Glutamatergic neuron (in vitro differentiated cells): ENCODE data around the gene PARP2. TPM values are rescaled to one million over a fixed set of nuclear protein-coding genes. Genes with fewer than 3 reads are reported as not detected.
A peak's percentile ranks its signal among the peaks of the same experiment; 100 is the strongest.

ENCODE experiments used
- DNase-seq: peaks from one replicate; pipeline ENCODE4 v3.0.0; 2022
- H3K27ac Mint-ChIP-seq: one replicate; pipeline ENCODE4 v1.8.0; 2020; ENCODE audit warnings: mild to moderate bottlenecking, mixed read lengths, inconsistent platforms; ENCODE audit not compliant: unreplicated experiment
- H3K27me3 Mint-ChIP-seq: one replicate; pipeline ENCODE4 v1.8.0; 2020; ENCODE audit warnings: mild to moderate bottlenecking, moderate library complexity, mixed read lengths, inconsistent platforms; ENCODE audit not compliant: unreplicated experiment
- H3K36me3 Mint-ChIP-seq: one replicate; pipeline ENCODE4 v1.8.0; 2020; ENCODE audit warnings: mild to moderate bottlenecking, mixed read lengths, inconsistent platforms; ENCODE audit not compliant: unreplicated experiment
- H3K4me1 Mint-ChIP-seq: one replicate; pipeline ENCODE4 v1.8.0; 2020; ENCODE audit warnings: mild to moderate bottlenecking, low read depth, mixed read lengths, inconsistent platforms; ENCODE audit not compliant: unreplicated experiment
- H3K4me3 Mint-ChIP-seq: one replicate; pipeline ENCODE4 v1.8.0; 2020; ENCODE audit warnings: mild to moderate bottlenecking, mixed read lengths, inconsistent platforms; ENCODE audit not compliant: unreplicated experiment
- H3K9me3 Mint-ChIP-seq: one replicate; pipeline ENCODE4 v1.8.0; 2020; ENCODE audit warnings: mild to moderate bottlenecking, moderate library complexity, mixed read lengths, inconsistent platforms; ENCODE audit not compliant: unreplicated experiment
- long read RNA-seq: library from polyadenylated mRNA; unstranded; transcript quantifications from one replicate; pipeline ENCODE4 v2.0.0, GENCODE V29; 2020; ENCODE audit not compliant: unreplicated experiment
- total RNA-seq: library from RNA; stranded (reverse); fragmentation: NEBNext Ultra II Directional; extraction: Animal tissue kit (Norgen Biotek cat#: 25700); gene quantifications from one replicate; pipeline ENCODE4 v1.2.1, GENCODE V29; 2021; ENCODE audit not compliant: unreplicated experiment
- TF ChIP-seq, protein P1 (sequence below): fragments of 200-600 bp; sonication (generic); IDR thresholded peaks from one replicate; pipeline ENCODE4 v1.5.0; 2021; ENCODE audit not compliant: partially characterized antibody, unreplicated experiment

The PARP2 gene
- 33.9 TPM for total RNA-seq
- long read RNA-seq, transcript PARP2-201 (16 exons, 1,886 nt) = major isoform, 10 of 34 reads
- long read RNA-seq, transcript PARP2-202 (16 exons, 1,881 nt) = major isoform, 10 of 34 reads
- long read RNA-seq, partial matches to known transcripts = 7 of 34 reads
- long read RNA-seq, other reads (novel, unspliced or antisense) = 6 of 34 reads

DNA sequence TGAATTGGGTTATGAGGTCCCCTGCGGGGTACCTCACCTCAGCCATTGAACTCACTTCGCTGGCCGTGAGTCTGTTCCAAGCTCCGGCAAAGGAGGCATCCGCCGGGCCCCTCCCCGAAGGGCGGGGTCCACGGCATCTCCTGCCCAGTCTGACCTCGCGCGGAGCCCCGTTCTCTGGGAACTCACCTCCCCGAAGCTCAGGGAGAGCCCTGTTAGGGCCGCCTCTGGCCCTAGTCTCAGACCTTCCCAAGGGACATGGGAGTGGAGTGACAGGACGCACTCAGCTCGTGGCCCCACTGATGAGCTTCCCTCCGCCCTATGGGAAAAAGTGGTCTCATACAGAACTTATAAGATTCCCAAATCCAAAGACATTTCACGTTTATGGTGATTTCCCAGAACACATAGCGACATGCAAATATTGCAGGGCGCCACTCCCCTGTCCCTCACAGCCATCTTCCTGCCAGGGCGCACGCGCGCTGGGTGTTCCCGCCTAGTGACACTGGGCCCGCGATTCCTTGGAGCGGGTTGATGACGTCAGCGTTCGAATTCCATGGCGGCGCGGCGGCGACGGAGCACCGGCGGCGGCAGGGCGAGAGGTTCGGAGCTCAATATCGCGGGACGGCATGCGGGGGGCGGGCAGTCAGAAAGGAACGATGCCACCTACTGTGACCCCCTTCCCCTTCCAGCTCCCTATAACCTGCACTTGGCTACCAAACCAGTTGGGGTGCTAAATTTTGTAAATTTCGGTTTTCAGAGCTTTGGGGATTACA, at the start of gene PARP2:
Gene PARP2, plus strand, starts transcription at position 544 of the 770 bp plus-strand sequence. Its CDS starts 7 bp downstream, at position 551.
- no peaks in the 10 kb centered on the region for H3K36me3 Mint-ChIP-seq

GRCh38 chr14:20294636-20295035, 48.8 kb upstream of the PARP2 start:
- DNase-seq = no peak
- Mint-ChIP-seq H3K27me3 (no peaks in the 10 kb centered on the region), H3K4me1 (no peaks in the 10 kb centered on the region)

More for the DNA sequence above, at the start of gene PARP2:
- DNase-seq = peak; percentile 98
- Mint-ChIP-seq H3K4me1 (peaks cover 2% of the 10 kb centered on the region), H3K4me3 (peak within 1 kb of the TSS; percentile 92), H3K27ac (peak within 1 kb of the TSS; percentile 90), H3K9me3 (peaks cover 8% of the 10 kb centered on the region), H3K27me3 (peaks cover 11% of the 10 kb centered on the region)
- TF ChIP-seq, protein P1, sequence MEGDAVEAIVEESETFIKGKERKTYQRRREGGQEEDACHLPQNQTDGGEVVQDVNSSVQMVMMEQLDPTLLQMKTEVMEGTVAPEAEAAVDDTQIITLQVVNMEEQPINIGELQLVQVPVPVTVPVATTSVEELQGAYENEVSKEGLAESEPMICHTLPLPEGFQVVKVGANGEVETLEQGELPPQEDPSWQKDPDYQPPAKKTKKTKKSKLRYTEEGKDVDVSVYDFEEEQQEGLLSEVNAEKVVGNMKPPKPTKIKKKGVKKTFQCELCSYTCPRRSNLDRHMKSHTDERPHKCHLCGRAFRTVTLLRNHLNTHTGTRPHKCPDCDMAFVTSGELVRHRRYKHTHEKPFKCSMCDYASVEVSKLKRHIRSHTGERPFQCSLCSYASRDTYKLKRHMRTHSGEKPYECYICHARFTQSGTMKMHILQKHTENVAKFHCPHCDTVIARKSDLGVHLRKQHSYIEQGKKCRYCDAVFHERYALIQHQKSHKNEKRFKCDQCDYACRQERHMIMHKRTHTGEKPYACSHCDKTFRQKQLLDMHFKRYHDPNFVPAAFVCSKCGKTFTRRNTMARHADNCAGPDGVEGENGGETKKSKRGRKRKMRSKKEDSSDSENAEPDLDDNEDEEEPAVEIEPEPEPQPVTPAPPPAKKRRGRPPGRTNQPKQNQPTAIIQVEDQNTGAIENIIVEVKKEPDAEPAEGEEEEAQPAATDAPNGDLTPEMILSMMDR = no peak

DNA sequence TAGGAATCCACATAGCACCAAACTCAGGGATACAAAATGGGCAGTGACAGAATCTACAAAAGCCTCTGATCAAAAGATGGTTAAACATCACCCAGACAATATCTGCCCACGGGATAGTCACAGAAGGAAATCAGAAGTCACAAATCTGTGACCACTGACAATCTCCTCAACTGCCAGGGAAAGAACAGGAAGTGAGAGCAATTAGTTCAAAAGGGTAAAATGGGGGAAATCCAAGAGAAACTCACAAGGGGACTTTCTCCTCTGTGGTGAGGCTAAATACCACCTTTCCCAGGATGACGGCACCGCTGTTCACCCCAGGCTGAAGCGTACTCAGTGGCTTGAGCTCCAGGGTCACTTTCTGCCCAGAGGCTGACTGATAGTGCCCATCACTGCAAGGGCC, 48.4 kb upstream of the PARP2 start:
- no peak overlapping the region for H3K27ac Mint-ChIP-seq
- no peaks in the 10 kb centered on the region for H3K4me1 Mint-ChIP-seq
- no peaks in the 10 kb centered on the region for H3K27me3 Mint-ChIP-seq
- TF ChIP-seq, protein P1 = no peak
- H3K9me3 Mint-ChIP-seq = no peaks in the 10 kb centered on the region
- H3K4me3 Mint-ChIP-seq = no peak overlapping the region
- DNase-seq = no peak
- H3K36me3 Mint-ChIP-seq = no peaks in the 10 kb centered on the region

More at GRCh38 chr14:20294636-20295035, 48.8 kb upstream of the PARP2 start:
- no peak overlapping the region for H3K27ac Mint-ChIP-seq
- no peaks in the 10 kb centered on the region for H3K9me3 Mint-ChIP-seq
- TF ChIP-seq, protein P1 = no peak
- H3K4me3 Mint-ChIP-seq = no peak overlapping the region
- H3K36me3 Mint-ChIP-seq = no peaks in the 10 kb centered on the region

DNA sequence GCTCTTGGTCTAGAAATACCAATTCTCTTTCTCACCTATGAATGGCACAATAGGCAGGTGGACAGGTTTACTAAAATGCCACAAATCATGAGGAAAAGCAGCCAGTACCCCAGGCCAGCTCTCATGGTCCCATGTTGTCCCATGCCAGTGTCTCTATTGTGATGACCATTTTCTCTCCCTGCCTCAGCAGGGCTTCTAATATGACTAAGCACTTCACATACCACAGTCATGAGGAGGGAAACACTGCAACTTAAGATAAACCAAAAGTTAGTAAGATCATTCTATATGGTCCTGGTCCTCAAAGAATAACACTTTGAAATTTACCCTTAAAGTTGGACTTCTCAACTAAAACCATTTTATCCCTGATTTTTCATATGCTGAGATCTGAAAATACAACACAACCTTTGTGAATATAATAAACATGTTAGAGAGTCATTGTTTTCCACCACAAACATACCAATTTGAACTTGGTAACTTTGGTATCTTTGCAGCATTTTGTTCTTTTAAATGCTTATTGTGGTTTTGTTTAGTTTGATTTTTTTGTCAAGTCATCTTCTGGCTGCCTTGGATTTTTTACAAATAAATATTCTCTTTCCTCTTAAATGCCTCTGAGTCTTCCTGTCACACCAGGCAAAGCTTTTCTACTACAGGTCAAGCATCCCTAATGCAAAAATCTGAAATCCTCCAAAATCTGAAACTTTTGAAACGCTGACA, 41.2 kb upstream of the PARP2 start:
- Mint-ChIP-seq H3K4me3 (no peak overlapping the region), H3K4me1 (peaks cover 4% of the 10 kb centered on the region), H3K36me3 (peaks cover 4% of the 10 kb centered on the region), H3K27ac (no peak overlapping the region), H3K9me3 (peaks cover 1% of the 10 kb centered on the region), H3K27me3 (no peaks in the 10 kb centered on the region)
- DNase-seq = no peak
- TF ChIP-seq, protein P1 = no peak
